Lower leg skin (tissue), 4 donors: Measurements from ENCODE around the gene ARFRP1. TPM values are rescaled to one million over a fixed set of nuclear protein-coding genes. Genes with fewer than 3 reads are reported as not detected.

Experiments used
- DNase-seq, 2 donors: peaks; one replicate each; pipeline ENCODE4 v3.0.0-alpha.2; 2019; ENCODE audit warnings: low spot score in 2 of 2
- H3K4me3 ChIP-seq: fragments of 200-600 bp; sonication (generic); 2 replicates; pipeline ENCODE4 v1.5.1; 2017; ENCODE audit warnings: mild to moderate bottlenecking, low read depth; ENCODE audit not compliant: poor library complexity, severe bottlenecking
- POLR2A ChIP-seq, 2 donors: fragments of 450-650 bp; IDR thresholded peaks; one replicate each; pipeline ENCODE4 v1.6.1; 2016 to 2017; ENCODE audit warnings: antibody characterized with exemption in 2 of 2, mild to moderate bottlenecking in 1 of 2, moderate library complexity in 1 of 2
- WGBS, 2 donors: methylation state at CpG; one replicate each; pipeline ENCODE4 v1.1.5; 2018; 5-methylcytosine and 5-hydroxymethylcytosine counted together
- intact Hi-C: fragments of 100-400 bp; cut with DNase I; formaldehyde crosslinking; loops from one replicate; pipeline ENCODE4 v1.15.0; 2023; ENCODE audit warnings: low total_unique reads
- total RNA-seq, 4 donors: library from RNA; depleted of rRNA; stranded (reverse); fragments of >200 nt; gene quantifications; one replicate each; pipeline ENCODE4 v1.1.0, GENCODE V29; 2016
- TF ChIP-seq, protein P1 (sequence below), 3 donors: fragments of 450-650 bp; IDR thresholded peaks; one replicate each; pipeline ENCODE4 v1.5.1; 2016; ENCODE audit warnings: antibody characterized with exemption in 3 of 3, mild to moderate bottlenecking in 3 of 3, moderate library complexity in 2 of 3

The ARFRP1 gene
- total RNA-seq, 4 donors from 2014 or later = 20.7 to 42.6 (median 34.7) TPM

DNA sequence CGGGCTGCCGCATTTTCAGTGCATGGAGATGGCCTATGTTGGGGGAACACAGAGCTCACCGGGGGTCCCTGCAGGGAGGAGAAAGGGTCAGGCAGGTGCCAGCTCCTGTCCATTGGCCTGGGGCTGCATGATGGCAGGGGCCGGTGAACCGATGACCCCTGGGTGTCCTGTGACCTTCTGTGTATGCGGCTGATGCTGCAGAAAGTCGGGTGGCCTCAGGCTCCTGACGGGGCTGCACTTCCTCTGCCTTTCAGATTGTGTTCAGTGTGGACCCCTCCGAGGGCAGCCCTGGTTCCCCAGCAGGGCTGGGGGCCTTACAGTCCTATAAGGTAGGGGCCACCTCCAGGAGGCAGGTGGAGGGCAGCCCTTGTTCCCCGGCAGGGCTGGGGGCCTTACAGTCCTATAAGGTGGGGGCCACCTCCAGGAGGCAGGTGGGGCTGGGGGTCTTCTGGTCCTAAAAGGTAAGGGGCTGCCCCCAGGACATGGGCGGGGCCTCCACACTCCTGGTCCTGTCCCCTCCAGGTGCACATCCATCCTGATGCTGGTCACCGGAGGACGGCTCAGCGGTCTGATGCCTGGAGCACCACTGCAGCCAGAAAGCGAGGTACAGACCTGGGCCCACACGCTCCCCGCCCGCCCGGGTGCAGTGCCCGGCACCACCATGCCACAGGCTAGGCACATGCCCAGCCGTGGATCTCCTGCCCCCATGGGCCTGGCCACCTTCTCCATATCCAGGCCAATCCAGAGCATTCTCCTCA is 22.3 kb downstream of the ARFRP1 start:
- no peak for DNase-seq
- WGBS, 2 donors = 87 to 92% methylated on average over 17 to 18 of the region's 21 CpGs
- H3K4me3 ChIP-seq = no peak overlapping the region
- TF ChIP-seq, protein P1, sequence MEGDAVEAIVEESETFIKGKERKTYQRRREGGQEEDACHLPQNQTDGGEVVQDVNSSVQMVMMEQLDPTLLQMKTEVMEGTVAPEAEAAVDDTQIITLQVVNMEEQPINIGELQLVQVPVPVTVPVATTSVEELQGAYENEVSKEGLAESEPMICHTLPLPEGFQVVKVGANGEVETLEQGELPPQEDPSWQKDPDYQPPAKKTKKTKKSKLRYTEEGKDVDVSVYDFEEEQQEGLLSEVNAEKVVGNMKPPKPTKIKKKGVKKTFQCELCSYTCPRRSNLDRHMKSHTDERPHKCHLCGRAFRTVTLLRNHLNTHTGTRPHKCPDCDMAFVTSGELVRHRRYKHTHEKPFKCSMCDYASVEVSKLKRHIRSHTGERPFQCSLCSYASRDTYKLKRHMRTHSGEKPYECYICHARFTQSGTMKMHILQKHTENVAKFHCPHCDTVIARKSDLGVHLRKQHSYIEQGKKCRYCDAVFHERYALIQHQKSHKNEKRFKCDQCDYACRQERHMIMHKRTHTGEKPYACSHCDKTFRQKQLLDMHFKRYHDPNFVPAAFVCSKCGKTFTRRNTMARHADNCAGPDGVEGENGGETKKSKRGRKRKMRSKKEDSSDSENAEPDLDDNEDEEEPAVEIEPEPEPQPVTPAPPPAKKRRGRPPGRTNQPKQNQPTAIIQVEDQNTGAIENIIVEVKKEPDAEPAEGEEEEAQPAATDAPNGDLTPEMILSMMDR (IDR thresholded peaks at IDR 0.05) = no peak
- TF ChIP-seq POLR2A (IDR thresholded peaks at IDR 0.05) = no peak
- intact Hi-C loops = no loop called here

DNA sequence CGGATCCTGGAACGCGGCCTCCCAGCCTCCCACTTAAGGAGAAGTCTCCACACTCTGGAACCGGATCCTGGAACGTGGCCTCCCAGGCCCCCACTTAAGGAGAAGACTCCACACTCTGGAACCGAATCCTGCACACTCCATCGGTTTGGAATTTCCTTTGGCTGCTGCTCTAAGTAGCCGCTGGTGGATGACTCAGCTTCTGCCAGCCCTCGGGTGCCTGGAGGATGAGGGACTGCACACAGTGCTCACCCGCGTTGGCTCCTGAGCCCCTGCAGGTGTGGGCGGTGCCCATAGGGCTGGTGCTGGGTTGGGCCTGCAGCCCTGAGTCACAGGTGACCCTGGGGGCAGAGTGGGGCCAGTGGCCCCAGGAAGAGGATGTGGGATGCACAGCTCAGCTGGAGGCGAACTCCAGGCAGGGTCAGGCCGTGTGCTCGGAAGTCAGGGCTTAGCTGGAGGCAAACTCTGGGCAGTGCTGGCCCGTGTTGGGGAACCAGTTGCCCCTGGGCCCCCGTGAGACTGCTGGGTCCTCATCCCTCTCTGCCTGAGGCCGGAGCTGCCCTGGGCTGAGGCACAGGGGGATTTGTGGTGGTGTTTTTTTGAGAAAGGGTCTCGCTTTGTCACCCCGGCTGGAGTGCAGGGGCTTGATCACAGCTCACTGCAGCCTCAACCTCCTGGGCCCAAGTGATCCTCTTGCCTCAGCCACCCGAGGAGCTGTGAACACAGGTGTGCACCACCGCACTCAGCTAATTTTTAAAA is 25.2 kb downstream of the ARFRP1 start:
- 35 to 37% methylated on average over 18 to 21 of the region's 22 CpGs for WGBS, 2 donors
- intact Hi-C loops = no loop called here
- H3K4me3 ChIP-seq = no peak overlapping the region
- TF ChIP-seq, protein P1 (IDR thresholded peaks at IDR 0.05) = no peak
- no peak for TF ChIP-seq POLR2A (IDR thresholded peaks at IDR 0.05)
- no peak for DNase-seq

DNA sequence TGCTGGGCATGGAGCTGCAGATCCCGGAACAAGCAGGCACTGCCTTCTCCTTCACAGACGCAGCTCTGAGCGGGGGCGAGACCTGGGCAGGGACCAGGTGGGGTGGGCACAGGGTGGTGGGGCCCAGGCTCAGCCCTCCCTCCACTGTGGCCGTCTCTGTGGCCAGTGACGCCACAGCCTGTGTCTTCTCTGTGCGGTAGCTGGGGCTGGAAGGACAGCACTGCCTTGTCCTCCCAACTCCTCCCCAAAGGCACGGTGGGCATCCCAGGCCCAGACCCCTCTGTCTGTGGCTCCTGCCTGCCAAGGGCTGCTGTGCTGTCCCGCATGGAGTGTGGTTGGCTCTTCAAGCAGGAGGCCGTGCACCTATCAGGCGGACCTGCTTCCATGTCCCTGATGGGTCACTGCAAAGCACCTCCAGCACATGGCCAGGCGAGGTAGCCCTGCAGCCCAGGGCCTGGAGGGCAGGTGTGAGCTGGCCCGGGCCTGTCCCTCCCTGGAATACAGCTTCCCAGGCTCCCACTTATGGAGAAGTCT is 26.1 kb downstream of the ARFRP1 start:
- intact Hi-C loops = no loop called here
- no peak for DNase-seq
- 84 to 90% methylated on average over 5 to 11 of the region's 13 CpGs for WGBS, 2 donors
- no peak for TF ChIP-seq POLR2A (IDR thresholded peaks at IDR 0.05)
- TF ChIP-seq, protein P1 (IDR thresholded peaks at IDR 0.05) = no peak
- H3K4me3 ChIP-seq = no peak overlapping the region

DNA sequence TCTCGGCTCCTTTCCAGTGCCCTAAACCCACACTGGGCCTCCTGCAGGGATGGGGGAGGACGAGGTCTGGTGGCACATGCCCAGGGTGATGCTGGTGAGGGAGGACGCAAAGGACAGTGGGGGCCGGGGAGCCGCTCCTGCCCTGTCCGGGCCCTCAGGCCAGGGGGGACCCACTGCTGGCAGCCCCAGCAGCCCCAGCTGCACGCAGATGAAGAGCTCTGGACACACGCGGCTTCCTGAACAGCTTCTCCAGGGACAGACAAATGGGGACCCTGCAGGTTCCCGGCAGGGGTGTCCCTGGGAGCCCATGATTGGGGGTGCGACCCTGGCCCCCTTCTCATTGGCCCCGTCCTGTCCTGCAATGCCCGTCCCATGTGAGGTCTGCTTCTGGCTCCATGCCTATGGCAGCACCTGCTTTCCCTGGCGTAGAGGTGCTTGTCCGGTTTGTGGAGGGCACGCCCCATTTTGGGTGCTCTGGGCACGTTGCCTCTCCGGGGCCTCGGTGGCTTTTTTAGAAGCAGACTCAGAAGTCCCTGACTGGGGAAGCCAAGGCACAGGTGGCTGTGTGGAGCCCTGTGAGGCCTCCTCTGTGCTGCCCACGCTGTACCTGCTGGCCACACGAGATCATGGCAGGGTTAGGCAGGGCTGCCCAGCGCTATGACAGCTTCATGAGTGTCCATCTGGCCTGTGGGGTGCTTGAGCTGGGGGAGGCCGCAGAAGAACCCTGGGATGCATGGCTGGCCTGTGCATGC is 26.7 kb downstream of the ARFRP1 start:
- TF ChIP-seq, protein P1 (IDR thresholded peaks at IDR 0.05) = no peak
- TF ChIP-seq POLR2A (IDR thresholded peaks at IDR 0.05) = no peak
- no peak for DNase-seq
- no peak overlapping the region for H3K4me3 ChIP-seq
- 88 to 91% methylated on average over 19 to 23 of the region's 23 CpGs for WGBS, 2 donors
- intact Hi-C loops = no loop called here

DNA sequence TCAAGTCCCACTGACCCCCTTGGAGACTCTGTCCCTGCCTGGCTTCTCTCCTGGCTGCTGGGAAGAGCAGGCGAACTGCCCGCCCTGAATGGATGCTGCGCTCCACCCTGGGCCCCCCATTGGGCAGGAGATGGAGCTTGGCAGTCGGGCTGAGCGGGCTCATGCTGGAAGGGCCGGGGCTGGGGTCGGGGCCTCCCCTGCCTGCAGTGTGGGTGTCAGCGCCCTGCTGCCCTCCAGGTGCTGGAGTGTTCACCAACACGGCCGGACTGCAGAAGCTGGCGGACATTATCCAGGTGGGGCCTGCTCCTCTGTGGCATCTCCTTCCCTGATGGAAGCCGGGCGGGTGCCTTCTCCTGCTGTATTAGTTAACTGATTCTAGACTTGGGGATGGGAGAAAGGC is 27.3 kb downstream of the ARFRP1 start:
- intact Hi-C loops = no loop called here
- DNase-seq = no peak
- H3K4me3 ChIP-seq = no peak overlapping the region
- TF ChIP-seq, protein P1 (IDR thresholded peaks at IDR 0.05) = no peak
- TF ChIP-seq POLR2A (IDR thresholded peaks at IDR 0.05) = no peak
- 88 to 93% methylated on average over 6 to 11 of the region's 13 CpGs for WGBS, 2 donors
